ENCODE data around the gene ORAI3. TPM values are rescaled to one million over a fixed set of nuclear protein-coding genes. Genes with fewer than 3 reads are reported as not detected.

ORAI3 gene
- total RNA-seq, 1 experiment from 2014 or later, result 5.7 TPM

DNA sequence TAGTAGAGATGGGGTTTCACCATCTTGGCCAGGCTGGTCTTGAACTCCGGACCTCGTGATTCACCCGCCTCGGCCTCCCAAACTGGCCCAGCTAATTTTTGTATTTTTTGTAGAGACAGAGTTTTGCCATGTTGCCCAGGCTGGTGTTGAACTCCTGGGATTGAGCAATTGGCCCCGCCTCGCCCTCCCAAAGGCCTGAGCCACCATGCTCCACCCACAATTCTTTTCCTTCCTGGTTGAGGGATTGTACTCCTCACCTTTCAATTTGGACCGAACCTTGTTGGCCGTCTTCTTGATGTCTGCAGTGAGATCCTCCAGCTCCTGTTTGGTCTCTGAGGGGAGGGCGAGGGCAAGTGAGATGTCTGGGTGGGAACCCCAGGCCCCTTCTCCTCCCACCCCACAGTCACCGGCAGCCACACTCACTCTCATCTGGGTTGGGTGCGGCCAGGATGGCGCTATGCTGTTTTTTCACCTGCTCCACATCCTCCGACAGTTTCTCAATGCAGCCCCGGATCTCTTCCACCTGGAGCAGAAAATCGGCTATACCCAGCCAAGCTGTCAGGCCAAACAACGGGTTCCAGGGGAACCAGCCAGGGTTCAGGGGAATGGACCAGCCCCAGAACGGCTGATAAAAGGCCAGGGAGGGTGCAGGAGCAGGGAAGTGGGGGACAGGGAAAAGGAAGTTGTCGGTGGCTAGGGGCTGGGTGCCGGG lies 52.0 kb downstream of the ORAI3 start:
- H2AFZ ChIP-seq (ENCODE audit: low read length), result no peak overlapping the region
- CTCF ChIA-PET, result no interaction called here
- TF ChIP-seq EZH2phosphoT487 (IDR thresholded peaks at IDR 0.05; ENCODE audit: borderline replicate concordance, low read length), result no peak
- TF ChIP-seq, protein P1, sequence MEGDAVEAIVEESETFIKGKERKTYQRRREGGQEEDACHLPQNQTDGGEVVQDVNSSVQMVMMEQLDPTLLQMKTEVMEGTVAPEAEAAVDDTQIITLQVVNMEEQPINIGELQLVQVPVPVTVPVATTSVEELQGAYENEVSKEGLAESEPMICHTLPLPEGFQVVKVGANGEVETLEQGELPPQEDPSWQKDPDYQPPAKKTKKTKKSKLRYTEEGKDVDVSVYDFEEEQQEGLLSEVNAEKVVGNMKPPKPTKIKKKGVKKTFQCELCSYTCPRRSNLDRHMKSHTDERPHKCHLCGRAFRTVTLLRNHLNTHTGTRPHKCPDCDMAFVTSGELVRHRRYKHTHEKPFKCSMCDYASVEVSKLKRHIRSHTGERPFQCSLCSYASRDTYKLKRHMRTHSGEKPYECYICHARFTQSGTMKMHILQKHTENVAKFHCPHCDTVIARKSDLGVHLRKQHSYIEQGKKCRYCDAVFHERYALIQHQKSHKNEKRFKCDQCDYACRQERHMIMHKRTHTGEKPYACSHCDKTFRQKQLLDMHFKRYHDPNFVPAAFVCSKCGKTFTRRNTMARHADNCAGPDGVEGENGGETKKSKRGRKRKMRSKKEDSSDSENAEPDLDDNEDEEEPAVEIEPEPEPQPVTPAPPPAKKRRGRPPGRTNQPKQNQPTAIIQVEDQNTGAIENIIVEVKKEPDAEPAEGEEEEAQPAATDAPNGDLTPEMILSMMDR (conservative IDR thresholded peaks at IDR 0.05; ENCODE audit: low read depth, low read length), result no peak
- TF ChIP-seq EZH2 (IDR thresholded peaks at IDR 0.05; ENCODE audit: low read length, unreplicated experiment), result no peak

DNA sequence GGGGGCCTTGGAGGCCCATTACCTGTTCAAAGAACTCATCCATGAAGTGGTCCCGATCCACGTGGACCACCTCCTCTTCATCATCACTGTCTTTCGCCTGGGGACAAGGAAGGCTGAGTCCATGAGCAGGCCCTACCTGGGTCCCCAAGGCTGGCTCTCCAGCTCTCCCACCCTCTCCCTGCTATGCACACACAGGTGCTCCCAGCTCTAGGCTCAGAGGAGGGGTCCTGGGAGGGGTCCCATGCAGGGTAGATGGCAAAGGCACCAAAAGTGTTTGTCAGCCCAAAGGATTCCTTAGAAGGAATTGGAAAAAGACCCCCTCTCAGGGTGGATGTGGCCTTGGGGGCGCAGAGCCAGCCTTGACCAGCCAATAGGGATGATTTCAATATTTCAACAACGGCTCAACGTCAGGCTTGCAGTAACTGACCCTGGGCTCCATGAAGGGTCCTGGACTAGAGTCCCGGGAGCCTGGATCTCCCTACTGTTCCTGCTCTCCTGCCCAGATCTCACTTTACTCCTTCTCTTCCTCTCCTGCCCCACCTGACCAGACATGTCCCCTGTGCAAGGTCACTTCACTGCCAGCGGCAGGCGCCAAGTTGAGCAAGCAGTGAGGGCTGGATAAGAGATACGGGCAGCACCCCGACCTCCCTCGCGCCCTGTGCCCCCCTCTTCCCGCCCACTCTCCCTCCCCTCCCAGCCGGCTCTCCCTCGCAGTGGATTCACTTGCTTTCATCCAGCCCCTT lies 52.8 kb downstream of the ORAI3 start:
- no peaks in the 10 kb centered on the region for H3F3A ChIP-seq (ENCODE audit: low read length, unreplicated experiment)
- ChIA-PET CTCF (no interaction called here), POLR2A (ENCODE audit: unreplicated experiment) (no interaction called here)
- no peaks in the 10 kb centered on the region for H3K27me3 ChIP-seq (ENCODE audit: low read length)
- no peaks in the 10 kb centered on the region for H3K79me2 ChIP-seq (ENCODE audit: low read length)
- DNase-seq (no peak), ATAC-seq (no peak)
- intact Hi-C loops (cut with micrococcal nuclease), result no loop called here
- no TSS peak for BruUV-seq (replicated peaks)
- H3K4me3 ChIP-seq (ENCODE audit: low read length), result no peak overlapping the region
- no peak overlapping the region for H2AFZ ChIP-seq (ENCODE audit: low read length)
- no peaks in the 10 kb centered on the region for H3K9me3 ChIP-seq (ENCODE audit: low read length)
- peaks cover 25% of the 10 kb centered on the region for H3K4me1 ChIP-seq (ENCODE audit: insufficient read depth, low read length)
- H3K9me2 ChIP-seq (replicated peaks; ENCODE audit: low read length), result no peaks in the 10 kb centered on the region
- no peaks in the 10 kb centered on the region for H4K20me1 ChIP-seq (ENCODE audit: low read length)
- no peaks in the 10 kb centered on the region for H3K36me3 ChIP-seq (ENCODE audit: low read depth, low read length)
- no peak overlapping the region for H3K27ac ChIP-seq (ENCODE audit: low read length)
- H3K4me2 ChIP-seq (ENCODE audit: low read length), result no peak overlapping the region
- H3K9ac ChIP-seq (ENCODE audit: low read length), result no peak overlapping the region
- TF ChIP-seq EZH2phosphoT487 (IDR thresholded peaks at IDR 0.05; ENCODE audit: borderline replicate concordance, low read length) (no peak), EZH2 (IDR thresholded peaks at IDR 0.05; ENCODE audit: low read length, unreplicated experiment) (no peak)
- TF ChIP-seq, protein P1 (conservative IDR thresholded peaks at IDR 0.05; ENCODE audit: low read depth, low read length), result no peak

More for the DNA sequence above, 52.0 kb downstream of the ORAI3 start:
- ATAC-seq (no peak), DNase-seq (no peak)
- H3K9ac ChIP-seq (ENCODE audit: low read length), result no peak overlapping the region
- H3K4me3 ChIP-seq (ENCODE audit: low read length), result no peak overlapping the region
- H3K79me2 ChIP-seq (ENCODE audit: low read length), result no peaks in the 10 kb centered on the region
- H4K20me1 ChIP-seq (ENCODE audit: low read length), result no peaks in the 10 kb centered on the region
- no peaks in the 10 kb centered on the region for H3K9me2 ChIP-seq (replicated peaks; ENCODE audit: low read length)
- no peaks in the 10 kb centered on the region for H3K27me3 ChIP-seq (ENCODE audit: low read length)
- POLR2A ChIA-PET (ENCODE audit: unreplicated experiment), result no interaction called here
- intact Hi-C loops (cut with micrococcal nuclease), result no loop called here
- no peaks in the 10 kb centered on the region for H3K36me3 ChIP-seq (ENCODE audit: low read depth, low read length)
- BruUV-seq (replicated peaks), result no TSS peak
- no peaks in the 10 kb centered on the region for H3K9me3 ChIP-seq (ENCODE audit: low read length)
- no peak overlapping the region for H3K27ac ChIP-seq (ENCODE audit: low read length)
- peaks cover 31% of the 10 kb centered on the region for H3K4me1 ChIP-seq (ENCODE audit: insufficient read depth, low read length)
- H3F3A ChIP-seq (ENCODE audit: low read length, unreplicated experiment), result no peaks in the 10 kb centered on the region
- H3K4me2 ChIP-seq (ENCODE audit: low read length), result no peak overlapping the region

DNA sequence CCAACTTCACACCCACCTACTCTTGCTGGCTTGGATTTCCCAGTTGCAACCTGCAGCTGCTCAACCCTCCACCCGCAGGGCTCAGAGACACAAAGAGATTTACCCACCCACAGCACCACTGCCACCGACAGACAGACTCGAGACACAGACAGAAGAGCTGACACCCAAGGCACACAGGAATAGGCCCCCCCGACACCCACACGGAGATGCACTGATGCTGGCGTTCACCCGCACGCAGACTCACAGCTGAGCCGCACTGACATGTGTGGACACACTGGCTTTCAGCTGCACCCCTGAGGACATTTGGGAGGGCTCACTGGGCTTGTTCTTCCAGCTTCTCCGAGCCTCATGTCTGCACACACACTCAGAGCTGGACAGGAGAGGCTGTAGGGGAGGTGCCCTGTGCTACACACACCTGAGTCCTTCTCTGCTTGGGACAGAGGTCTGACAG lies 53.4 kb downstream of the ORAI3 start:
- POLR2A ChIA-PET (ENCODE audit: unreplicated experiment), result interaction anchor here (0.5 kb wide), 1 partner anchor 140 kb away, joined by 4 read pairs; no protein-coding TSS in a partner anchor

More for the DNA sequence above, 53.4 kb downstream of the ORAI3 start:
- no peaks in the 10 kb centered on the region for H3K27me3 ChIP-seq (ENCODE audit: low read length)
- TF ChIP-seq EZH2phosphoT487 (IDR thresholded peaks at IDR 0.05; ENCODE audit: borderline replicate concordance, low read length) (no peak), EZH2 (IDR thresholded peaks at IDR 0.05; ENCODE audit: low read length, unreplicated experiment) (no peak)
- TF ChIP-seq, protein P1 (conservative IDR thresholded peaks at IDR 0.05; ENCODE audit: low read depth, low read length), result no peak
- no peaks in the 10 kb centered on the region for H3K36me3 ChIP-seq (ENCODE audit: low read depth, low read length)
- H3K9me2 ChIP-seq (replicated peaks; ENCODE audit: low read length), result no peaks in the 10 kb centered on the region
- DNase-seq, result no peak
- H3K9me3 ChIP-seq (ENCODE audit: low read length), result no peaks in the 10 kb centered on the region
- no TSS peak for BruUV-seq (replicated peaks)
- no peak overlapping the region for H3K27ac ChIP-seq (ENCODE audit: low read length)
- H3K4me1 ChIP-seq (ENCODE audit: insufficient read depth, low read length), result peaks cover 24% of the 10 kb centered on the region
- CTCF ChIA-PET, result no interaction called here
- no peak overlapping the region for H2AFZ ChIP-seq (ENCODE audit: low read length)
- H3K4me3 ChIP-seq (ENCODE audit: low read length), result no peak overlapping the region
- no peak overlapping the region for H3K4me2 ChIP-seq (ENCODE audit: low read length)
- ATAC-seq, result no peak
- no peaks in the 10 kb centered on the region for H4K20me1 ChIP-seq (ENCODE audit: low read length)
- H3F3A ChIP-seq (ENCODE audit: low read length, unreplicated experiment), result no peaks in the 10 kb centered on the region
- intact Hi-C loops (cut with micrococcal nuclease), result no loop called here
- H3K79me2 ChIP-seq (ENCODE audit: low read length), result no peaks in the 10 kb centered on the region
- H3K9ac ChIP-seq (ENCODE audit: low read length), result no peak overlapping the region
